HepG2 (cell line): ENCODE data around the gene ZNF503. TPM values are rescaled to one million over a fixed set of nuclear protein-coding genes. Genes with fewer than 3 reads are reported as not detected.

ENCODE experiments used
- ATAC-seq: fragments of 200-7000 bp; cut with Tn5 transposase; 3 replicates; pipeline ENCODE4 v1.9.1; 2020; ENCODE audit warnings: mild to moderate bottlenecking, moderate library complexity
- BruUV-seq: library from RNA; stranded (reverse); fragments of 400-500 nt; replicated peaks from 2 replicates; lab custom pipeline; 2021; lab: Mats Ljungman, UMichigan
- CTCF ChIA-PET: fragments of 300-600 bp; formaldehyde crosslinking; extraction: SDS; loops from one replicate; lab custom pipeline; 2021; ENCODE audit warnings: low total read pairs, inconsistent platforms, low intra/inter-chr PET ratio; lab: Yijun Ruan, JAX
- POLR2A ChIA-PET: fragments of 350-600 bp; sonication (Branson Sonifier 250); formaldehyde crosslinking; loops from one replicate; lab custom pipeline; 2020; ENCODE audit warnings: antibody characterized with exemption, inconsistent platforms; lab: Yijun Ruan, JAX
- DNase-seq: peaks from one replicate; pipeline ENCODE4 v3.0.0-alpha.2; 2015; ENCODE audit warnings: low spot score
- FAIRE-seq: peaks from 3 replicates; lab custom pipeline; 2011; peaks lifted over from hg19 to GRCh38; lab: Jason Lieb, UNC
- H2AFZ ChIP-seq: one replicate; pipeline ENCODE4 v1.6.1; 2011; ENCODE audit warnings: low read length, inconsistent platforms
- H3K27ac ChIP-seq: fragments of 300-600 bp; 3 replicates; pipeline ENCODE4 v1.8.0; 2011; ENCODE audit warnings: mixed run types, mild to moderate bottlenecking, mixed read lengths, low read length, inconsistent platforms; ENCODE audit not compliant: insufficient read depth; ENCODE audit errors: extremely low read length
- H3K27me3 ChIP-seq, 2 experiments: fragments of 200-600 bp in 1 of 2; 2 replicates in 1 of 2; 3 replicates in 1 of 2; pipeline versions ENCODE4 v1.6.0 to v1.8.0; 2011; ENCODE audit warnings: low read length in 2 of 2, mild to moderate bottlenecking in 2 of 2, moderate library complexity in 2 of 2, inconsistent platforms in 1 of 2; ENCODE audit not compliant: insufficient read depth in 2 of 2, control insufficient read depth in 1 of 2
- H3K36me3 ChIP-seq, 2 experiments: fragments of 200-600 bp in 1 of 2; replicated peaks in 1 of 2; 2 replicates in 1 of 2; 3 replicates in 1 of 2; pipeline versions ENCODE4 v1.5.1 to v1.8.0; 2011; ENCODE audit warnings: low read length in 2 of 2, inconsistent platforms in 1 of 2; ENCODE audit not compliant: insufficient read depth in 2 of 2, control insufficient read depth in 1 of 2
- H3K4me1 ChIP-seq: 2 replicates; pipeline ENCODE4 v1.5.1; 2012; ENCODE audit warnings: low read length, inconsistent platforms; ENCODE audit not compliant: insufficient read depth
- H3K4me2 ChIP-seq: 2 replicates; pipeline ENCODE4 v1.6.0; 2011; ENCODE audit warnings: low read depth, low read length, inconsistent platforms
- H3K4me3 ChIP-seq, 3 experiments: fragments of 200-600 bp in 1 of 3; sonication (generic), shearing (Covaris generic) in 1 of 3; replicated peaks in 1 of 3; 2 replicates each; pipeline ENCODE4 v1.5.1; 2011 to 2016; ENCODE audit warnings: low read length in 3 of 3, inconsistent platforms in 2 of 3, low read depth in 2 of 3, mild to moderate bottlenecking in 2 of 3, control low read depth in 1 of 3, mixed read lengths in 1 of 3; ENCODE audit not compliant: insufficient read depth in 1 of 3
- H3K79me2 ChIP-seq: one replicate; pipeline ENCODE4 v1.6.1; 2011; ENCODE audit warnings: low read length, inconsistent platforms; ENCODE audit not compliant: insufficient read depth
- H3K9ac ChIP-seq: 2 replicates; pipeline ENCODE4 v1.6.0; 2011; ENCODE audit warnings: mild to moderate bottlenecking, low read depth, low read length, inconsistent platforms; ENCODE audit not compliant: insufficient read depth
- H3K9me3 ChIP-seq: 2 replicates; pipeline ENCODE4 v1.5.1; 2012; ENCODE audit warnings: mild to moderate bottlenecking, low read length
- H4K20me1 ChIP-seq: 2 replicates; pipeline ENCODE4 v1.6.0; 2011; ENCODE audit warnings: inconsistent platforms, mild to moderate bottlenecking, low read length, moderate library complexity; ENCODE audit not compliant: insufficient read depth
- KDM3A ChIP-seq: IDR thresholded peaks from 2 replicates; pipeline ENCODE4 v1.6.1; 2018; ENCODE audit warnings: low read depth, missing compliant biosample characterization
- MAFF ChIP-seq: IDR thresholded peaks from 2 replicates; pipeline ENCODE4 v1.6.1; 2011; ENCODE audit warnings: low read depth, low read length, improper control_type of control experiment
- MAFK ChIP-seq, 2 experiments: IDR thresholded peaks in 1 of 2; conservative IDR thresholded peaks in 1 of 2; 2 replicates each; pipeline ENCODE4 v1.6.1; 2011; ENCODE audit warnings: improper control_type of control experiment in 2 of 2, low read length in 2 of 2
- MTA3 ChIP-seq: sonication (generic); formaldehyde crosslinking; IDR thresholded peaks from 2 replicates; pipeline ENCODE4 v1.4.0; 2020; ENCODE audit warnings: missing genetic modification reagents
- PAF1 ChIP-seq: IDR thresholded peaks from 2 replicates; pipeline ENCODE4 v1.6.1; 2016; ENCODE audit warnings: missing genetic modification reagents, missing compliant biosample characterization
- PLRG1 ChIP-seq: fragments of 450-650 bp; conservative IDR thresholded peaks from 2 replicates; pipeline ENCODE4 v1.6.1; 2016
- RARG ChIP-seq: sonication (generic); formaldehyde crosslinking; IDR thresholded peaks from 2 replicates; pipeline ENCODE4 v1.4.0; 2020; ENCODE audit warnings: low read depth, mild to moderate bottlenecking, missing genetic modification reagents
- RORA ChIP-seq: sonication (generic); formaldehyde crosslinking; IDR thresholded peaks from 2 replicates; pipeline ENCODE4 v1.5.0; 2020; ENCODE audit warnings: mild to moderate bottlenecking, missing genetic modification reagents, moderate library complexity
- SAP130 ChIP-seq: IDR thresholded peaks from 2 replicates; pipeline ENCODE4 v1.6.1; 2016; ENCODE audit warnings: low read depth
- ZNF256 ChIP-seq: sonication (generic); formaldehyde crosslinking; conservative IDR thresholded peaks from 2 replicates; pipeline ENCODE4 v1.4.0; 2020; ENCODE audit warnings: missing genetic modification reagents
- ZNF562 ChIP-seq: sonication (generic); formaldehyde crosslinking; IDR thresholded peaks from 2 replicates; pipeline ENCODE4 v1.8.0; 2022; ENCODE audit warnings: missing genetic modification reagents, borderline replicate concordance
- ZNF883 ChIP-seq: sonication (generic); formaldehyde crosslinking; IDR thresholded peaks from 2 replicates; pipeline ENCODE4 v1.5.1; 2020; ENCODE audit warnings: mild to moderate bottlenecking, missing genetic modification reagents; ENCODE audit errors: not compliant biosample characterization
- ZSCAN31 ChIP-seq: sonication (generic); formaldehyde crosslinking; IDR thresholded peaks from 2 replicates; pipeline ENCODE4 v1.5.0; 2020; ENCODE audit warnings: low read depth, mild to moderate bottlenecking, missing genetic modification reagents
- WGBS: methylation state at CpG from one replicate; pipeline ENCODE4 v1.1.6; 2017; ENCODE audit warnings: low lambda C conversion rate; 5-methylcytosine and 5-hydroxymethylcytosine counted together
- in situ Hi-C: cut with HindIII; loops from 2 replicates; pipeline ENCODE4 v1.10.0; 2017; ENCODE audit warnings: low pct_unique_long_range_greater_than_20kb; ENCODE audit not compliant: extremely low pct_ligation_motif_present
- intact Hi-C: fragments of 100-400 bp; cut with micrococcal nuclease; formaldehyde crosslinking; loops from one replicate; pipeline ENCODE4 v1.10.0; 2022; ENCODE audit not compliant: unreplicated experiment
- polyA plus RNA-seq, 8 experiments: library from polyadenylated mRNA; depleted of rRNA in 3 of 8; stranded (reverse) in 7 of 8; unstranded in 1 of 8; fragments of >200 nt; fragmentation: Illumina TruSeq in 4 of 8; extraction: Trizol in 4 of 8; gene quantifications; 2 replicates each; pipeline versions ENCODE4 v1.2.1 to v1.2.3, GENCODE V29; 2011 to 2016; ENCODE audit warnings: low read depth in 4 of 8, missing spikeins in 1 of 8, mixed read lengths in 1 of 8; ENCODE audit not compliant: insufficient read depth in 1 of 8
- total RNA-seq, 5 experiments: library from RNA; depleted of rRNA; stranded (reverse); fragments of >200 nt; fragmentation: Illumina TruSeq; extraction: Trizol; gene quantifications; 2 replicates each; pipeline ENCODE4 v1.2.3, GENCODE V29; 2016; ENCODE audit warnings: low read depth in 1 of 5

ZNF503 gene
- total and polyA plus RNA-seq, 2 of the 13 experiments (the other 11 are each of a cell fraction or from before 2014, with no cell fraction given): 2.7 to 8.3 TPM

GRCh38 chr10:75422913-75423312 is 21.3 kb upstream of the ZNF503 start (continued):
- TF ChIP-seq KDM3A (CRISPR knock-in tag): no peak
- no peak for TF ChIP-seq SAP130 (CRISPR knock-in tag)
- TF ChIP-seq RARG (CRISPR knock-in tag): no peak
- TF ChIP-seq ZNF883 (CRISPR knock-in tag): no peak

- POLR2A ChIA-PET: no interaction called here
- Histone ChIP-seq H3K79me2 (no peaks in the 10 kb centered on the region), H4K20me1 (no peaks in the 10 kb centered on the region), H3K4me3 (no peak overlapping the region), H3K9me3 (no peaks in the 10 kb centered on the region), H3K4me1 (peaks cover 19% of the 10 kb centered on the region), H2AFZ (no peak overlapping the region), H3K4me2 (no peak overlapping the region), H3K9ac (no peak overlapping the region), H3K27me3 (no peaks in the 10 kb centered on the region; a peak in 1 of 5 replicates), H3K36me3 (no peaks in the 10 kb centered on the region), H3K27ac (no peak overlapping the region)
- in situ Hi-C loops: no loop called here
- intact Hi-C loops: no loop called here
- no peak for ATAC-seq
- FAIRE-seq: no peak
- BruUV-seq: no TSS peak
- no peak for TF ChIP-seq ZNF562 (CRISPR knock-in tag)
- peak; percentile 56 for TF ChIP-seq MAFF
- TF ChIP-seq PAF1 (CRISPR knock-in tag): no peak
- no peak for TF ChIP-seq ZSCAN31
- no peak for TF ChIP-seq PLRG1
- TF ChIP-seq RORA (CRISPR knock-in tag): no peak
- TF ChIP-seq MTA3 (CRISPR knock-in tag): no peak
- TF ChIP-seq MAFK (conservative IDR thresholded peaks at IDR 0.05 in 1 of 2, IDR thresholded peaks at IDR 0.05 in 1 of 2; ENCODE audit: low read length in 2 of 2): peak; percentile 38 to 54; a peak in 3 of 4 replicates
- TF ChIP-seq ZNF256 (CRISPR knock-in tag): no peak
- 81% methylated on average over 8 of the region's 8 CpGs for WGBS
- CTCF ChIA-PET: no interaction called here
- no peak for DNase-seq
Observed at GRCh38 chr10:75418712-75419111, 17.1 kb upstream of the ZNF503 start.
